Measurements from ENCODE around the gene CALHM3. TPM values are rescaled to one million over a fixed set of nuclear protein-coding genes. Genes with fewer than 3 reads are reported as not detected.

The CALHM3 gene, protein sequence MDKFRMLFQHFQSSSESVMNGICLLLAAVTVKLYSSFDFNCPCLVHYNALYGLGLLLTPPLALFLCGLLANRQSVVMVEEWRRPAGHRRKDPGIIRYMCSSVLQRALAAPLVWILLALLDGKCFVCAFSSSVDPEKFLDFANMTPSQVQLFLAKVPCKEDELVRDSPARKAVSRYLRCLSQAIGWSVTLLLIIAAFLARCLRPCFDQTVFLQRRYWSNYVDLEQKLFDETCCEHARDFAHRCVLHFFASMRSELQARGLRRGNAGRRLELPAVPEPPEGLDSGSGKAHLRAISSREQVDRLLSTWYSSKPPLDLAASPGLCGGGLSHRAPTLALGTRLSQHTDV
- total RNA-seq (2022; extraction: Qiagen RNA extraction): 0.23 to 0.52 TPM (median 0.35 TPM) in 5 replicates

DNA sequence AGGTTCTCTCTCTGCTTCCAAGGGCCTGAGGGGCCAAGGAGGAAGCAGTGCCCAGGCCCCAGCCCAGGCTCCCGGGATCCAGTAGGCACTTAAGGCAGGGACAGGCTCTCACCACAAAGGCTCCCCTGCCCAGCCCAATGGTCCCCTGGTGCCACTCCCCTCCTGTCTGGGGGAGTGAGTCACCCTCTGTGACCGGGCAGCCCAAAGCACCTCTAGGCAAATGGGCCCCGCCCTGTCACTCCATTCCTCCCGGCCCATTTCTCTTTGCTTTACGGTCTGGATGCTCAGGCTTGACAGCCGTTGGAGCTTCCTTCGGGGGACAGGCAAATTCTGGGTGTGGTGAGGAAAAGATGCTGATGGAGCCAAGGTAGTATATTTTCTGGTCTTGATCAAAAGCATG lies at the start of gene CALHM3:
CALHM3 (minus strand) TSS at position 106 of the 400 bp plus-strand sequence. CDS start 208 bp downstream, outside the sequence.

DNA sequence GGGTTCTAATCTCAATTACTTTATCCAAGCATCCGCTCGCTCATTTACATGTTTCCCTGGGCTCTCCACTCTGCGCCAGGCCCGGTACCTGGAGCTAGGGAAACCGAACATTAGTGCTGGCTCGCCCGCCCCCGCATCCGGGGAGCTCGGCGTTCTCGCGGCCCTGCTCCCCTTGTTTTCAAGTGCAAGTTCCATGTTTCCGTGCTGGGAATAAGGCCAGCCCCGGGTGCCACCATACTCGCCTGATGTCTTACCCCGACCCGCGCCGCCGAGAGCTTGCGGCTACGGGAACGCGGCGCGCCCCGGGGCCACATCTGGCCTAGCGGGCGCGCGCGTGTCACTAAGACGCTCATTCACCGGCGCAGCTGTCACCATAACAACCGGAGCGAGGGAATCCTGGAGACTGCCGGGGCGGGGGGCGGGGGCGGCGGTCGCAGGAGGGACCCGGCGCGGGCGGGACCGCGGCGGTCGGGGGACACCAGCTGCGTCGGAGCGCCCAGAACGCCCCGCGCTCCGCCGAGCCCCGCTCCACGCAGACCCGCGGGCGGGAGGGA lies 14.4 kb upstream of the CALHM3 start, which contains the start of gene NEURL1:
NEURL1 (plus strand) TSS at position 344 of the 554 bp plus-strand sequence. CDS start 683 bp downstream, outside the sequence.

DNA sequence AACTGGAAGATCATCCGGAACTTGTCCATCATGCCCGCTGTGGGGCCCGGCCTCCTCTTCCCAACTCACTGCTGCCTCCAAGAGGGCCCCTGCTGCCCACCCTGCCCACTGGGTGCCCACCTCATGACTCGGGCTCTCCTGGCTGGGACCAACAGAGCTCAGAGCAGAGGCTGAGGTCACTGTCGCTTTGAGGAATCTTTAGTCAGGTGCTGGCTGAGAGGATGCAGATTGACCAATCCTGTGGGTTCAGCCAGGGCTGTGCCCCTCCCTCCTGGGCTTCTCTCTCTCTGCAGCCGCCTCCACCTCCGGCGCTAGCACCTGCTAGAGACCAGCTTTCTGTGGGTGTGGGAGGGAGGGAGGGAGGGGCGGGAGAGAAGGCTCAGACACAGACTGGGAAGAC lies 20.3 kb downstream of the CALHM3 start, which contains the start of gene CALHM1:
CALHM1 (minus strand) TSS at position 181 of the 400 bp plus-strand sequence; CDS start at position 32, 149 bp downstream.

DNA sequence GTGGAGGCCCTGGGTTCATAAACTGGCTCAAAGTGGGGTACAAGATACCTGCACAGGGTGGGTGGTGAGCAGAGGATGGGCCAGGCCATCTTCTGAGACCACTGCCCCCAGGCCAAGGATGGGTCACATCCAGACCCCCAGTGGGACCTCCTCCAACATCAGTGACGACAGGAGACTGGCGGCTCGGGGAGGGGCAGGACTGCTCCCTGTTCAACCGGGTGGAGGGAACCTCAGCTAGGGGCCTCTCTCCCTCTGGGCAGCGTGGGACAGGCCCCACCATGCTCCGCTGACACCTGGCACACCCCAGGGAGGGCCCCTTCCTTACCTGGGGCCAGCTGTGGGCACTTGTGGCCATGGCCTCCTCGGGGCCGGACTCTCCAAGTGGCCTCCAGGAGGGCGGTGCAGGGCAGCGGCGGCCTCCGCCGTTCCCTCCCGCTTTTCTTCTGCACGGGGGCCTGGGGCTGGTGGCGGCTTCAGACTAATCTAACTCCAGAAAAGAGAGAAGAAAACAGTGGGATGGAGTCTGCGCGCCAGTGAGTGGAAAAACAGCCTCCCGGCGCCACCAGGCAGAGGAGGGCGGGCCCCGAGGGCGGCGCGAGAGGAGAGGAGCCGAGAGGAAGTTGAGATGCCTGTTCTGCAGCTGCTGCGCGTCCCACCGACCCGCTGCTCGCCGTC lies 27.1 kb downstream of the CALHM3 start, which contains the start of gene CALHM2:
CALHM2 (minus strand) TSS at position 540 of the 675 bp plus-strand sequence. CDS start 2,429 bp downstream, outside the sequence.

Other genes with a start within 250 kb of the CALHM3 start
- 0.07 TPM in 2 of 5 replicates, not detected in the others for gene RPEL1, start 233.4 kb downstream of the CALHM3 start, total RNA-seq (2022; extraction: Qiagen RNA extraction)
- gene INA, start 202.1 kb downstream of the CALHM3 start, total RNA-seq (2022; extraction: Qiagen RNA extraction): 16.7 to 23.7 TPM (median 18.3 TPM) in 5 replicates
- gene PCGF6, start 128.1 kb downstream of the CALHM3 start, total RNA-seq (2022; extraction: Qiagen RNA extraction): 10.5 to 12.8 TPM (median 11.0 TPM) in 5 replicates
- gene TAF5, start 111.3 kb downstream of the CALHM3 start, total RNA-seq (2022; extraction: Qiagen RNA extraction): 2.5 to 3.4 TPM (median 2.7 TPM) in 5 replicates
- gene ATP5MK, start 82.8 kb downstream of the CALHM3 start, total RNA-seq (2022; extraction: Qiagen RNA extraction): 466 to 497 TPM (median 484 TPM) in 5 replicates
- gene PDCD11, start 82.6 kb downstream of the CALHM3 start, total RNA-seq (2022; extraction: Qiagen RNA extraction): 35.3 to 40.5 TPM (median 38.3 TPM) in 5 replicates
- gene CALHM2, start 26.9 kb downstream of the CALHM3 start, total RNA-seq (2022; extraction: Qiagen RNA extraction): 4.2 to 5.9 TPM (median 5.2 TPM) in 5 replicates
- gene CALHM1, start 20.3 kb downstream of the CALHM3 start, total RNA-seq (2022; extraction: Qiagen RNA extraction): 0.02 TPM in 1 of 5 replicates, not detected in the others
- gene NEURL1, start 14.5 kb upstream of the CALHM3 start, total RNA-seq (2022; extraction: Qiagen RNA extraction): 0.49 to 0.97 TPM (median 0.55 TPM) in 5 replicates

Data from A549 treated with AZD2906 at 1 μM for 4 hours (cell line).